ENCODE results near the gene RNF213.

The RNF213 gene

GRCh38 chr17:80331820-80332219 lies 71.2 kb downstream of the RNF213 start:
- TF ChIP-seq CTCF (IDR thresholded peaks at IDR 0.05; ENCODE audit: insufficient read depth, low read length) (no peak), REST (IDR thresholded peaks at IDR 0.05; ENCODE audit: insufficient replicate concordance, low read depth) (no peak), SPI1 (IDR thresholded peaks at IDR 0.05; ENCODE audit: borderline replicate concordance, low read depth) (no peak), GABPA (IDR thresholded peaks at IDR 0.05; ENCODE audit: low read depth) (no peak)
- no peak overlapping the region for H3K4me3 ChIP-seq (replicated peaks; ENCODE audit: insufficient read depth, low read length)
- no peaks in the 10 kb centered on the region for H3K27me3 ChIP-seq (ENCODE audit: insufficient read depth, poor library complexity, severe bottlenecking)
- DNase-seq (ENCODE audit: low read depth in 1 of 2, low spot score in 1 of 2) = no peak
- no peak overlapping the region for H3K27ac ChIP-seq (replicated peaks)

- TF ChIP-seq POLR2AphosphoS5 (IDR thresholded peaks at IDR 0.05; ENCODE audit: low read depth) = no peak
- no peak for TF ChIP-seq REST (IDR thresholded peaks at IDR 0.05; ENCODE audit: insufficient replicate concordance, low read depth)
- TF ChIP-seq GABPA (IDR thresholded peaks at IDR 0.05; ENCODE audit: low read depth) = no peak
- TF ChIP-seq SPI1 (IDR thresholded peaks at IDR 0.05; ENCODE audit: borderline replicate concordance, low read depth) = no peak
- TF ChIP-seq CTCF (IDR thresholded peaks at IDR 0.05; ENCODE audit: insufficient read depth, low read length) = no peak
- H3K27ac ChIP-seq (replicated peaks) = no peak overlapping the region
- DNase-seq (ENCODE audit: low read depth in 1 of 2, low spot score in 1 of 2) = no peak
- no peaks in the 10 kb centered on the region for H3K27me3 ChIP-seq (ENCODE audit: insufficient read depth, poor library complexity, severe bottlenecking)
- H3K4me3 ChIP-seq (replicated peaks; ENCODE audit: insufficient read depth, low read length) = no peak overlapping the region
Observed at GRCh38 chr17:80337195-80337895, 76.7 kb downstream of the RNF213 start.

- H3K4me3 ChIP-seq (replicated peaks; ENCODE audit: insufficient read depth, low read length) = no peak overlapping the region
- no peak for DNase-seq (ENCODE audit: low read depth in 1 of 2, low spot score in 1 of 2)
- TF ChIP-seq REST (IDR thresholded peaks at IDR 0.05; ENCODE audit: insufficient replicate concordance, low read depth) (no peak), SPI1 (IDR thresholded peaks at IDR 0.05; ENCODE audit: borderline replicate concordance, low read depth) (no peak), CTCF (IDR thresholded peaks at IDR 0.05; ENCODE audit: insufficient read depth, low read length) (no peak), POLR2AphosphoS5 (IDR thresholded peaks at IDR 0.05; ENCODE audit: low read depth) (no peak), GABPA (IDR thresholded peaks at IDR 0.05; ENCODE audit: low read depth) (no peak)
- H3K27me3 ChIP-seq (ENCODE audit: insufficient read depth, poor library complexity, severe bottlenecking) = no peaks in the 10 kb centered on the region
- no peak overlapping the region for H3K27ac ChIP-seq (replicated peaks)
Observed at GRCh38 chr17:80339118-80339517, 78.5 kb downstream of the RNF213 start.
